GM12892 (cell line): ENCODE results near the gene GUCA2B.

ENCODE experiments used
- POLR2A ChIP-seq: IDR thresholded peaks from 2 replicates; pipeline ENCODE4 v1.6.1; 2011; ENCODE audit warnings: low read depth, low read length, control low read depth
- POLR2AphosphoS5 ChIP-seq: IDR thresholded peaks from 2 replicates; pipeline ENCODE4 v1.6.1; 2011; ENCODE audit warnings: low read depth, low read length, control low read depth
- TAF1 ChIP-seq: IDR thresholded peaks from 2 replicates; pipeline ENCODE4 v1.6.1; 2011; ENCODE audit warnings: low read depth, mild to moderate bottlenecking, control low read depth, low read length, borderline replicate concordance

DNA sequence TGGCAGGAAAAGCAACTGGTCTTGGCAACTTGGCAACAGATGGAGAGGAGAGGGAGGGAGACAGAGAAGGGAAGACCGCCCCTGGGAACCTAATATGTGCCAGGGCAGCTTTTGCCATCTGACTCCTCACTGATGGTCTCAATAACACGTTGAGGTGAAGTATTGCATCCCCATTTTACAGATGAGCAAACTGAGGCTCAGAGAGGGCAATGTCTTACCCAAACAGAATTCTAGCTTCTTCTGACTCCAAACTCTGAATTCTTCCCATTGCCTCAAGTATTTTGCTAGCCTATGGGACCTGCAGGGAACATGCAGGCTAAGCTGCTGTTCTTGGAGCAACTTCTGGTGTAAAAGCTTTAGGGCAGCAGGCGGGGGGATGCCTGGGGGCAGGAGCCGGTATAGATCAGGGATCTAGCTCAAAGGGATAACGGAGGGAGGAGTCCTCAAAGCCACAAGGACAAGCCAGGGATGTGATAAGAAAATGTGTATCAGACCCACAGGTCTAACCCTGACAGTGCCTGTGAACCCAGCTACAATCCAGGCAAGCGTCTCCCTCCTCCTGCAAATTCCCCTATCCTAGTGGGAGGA is 18.6 kb downstream of the GUCA2B start:
- no peak for TF ChIP-seq POLR2A
- TF ChIP-seq POLR2AphosphoS5 = no peak
- TF ChIP-seq TAF1 = no peak
